HepG2 (cell line): Measurements from ENCODE around the gene ENO3. TPM values are rescaled to one million over a fixed set of nuclear protein-coding genes. Genes with fewer than 3 reads are reported as not detected.
A peak's percentile ranks its signal among the peaks of the same experiment; 100 is the strongest.

Source experiments
- CBX1 ChIP-seq: IDR thresholded peaks from one replicate; pipeline ENCODE4 v1.6.1; 2016; ENCODE audit warnings: antibody characterized with exemption, low read depth
- NRL ChIP-seq: sonication (generic); formaldehyde crosslinking; IDR thresholded peaks from 2 replicates; pipeline ENCODE4 v1.5.0; 2020; ENCODE audit warnings: missing genetic modification reagents, mild to moderate bottlenecking, moderate library complexity, borderline replicate concordance
- PHB2 ChIP-seq: fragments of 450-650 bp; IDR thresholded peaks from 2 replicates; pipeline ENCODE4 v1.6.1; 2018; ENCODE audit not compliant: partially characterized antibody
- SALL1 ChIP-seq: sonication (generic); formaldehyde crosslinking; IDR thresholded peaks from 2 replicates; pipeline ENCODE4 v1.8.0; 2022; ENCODE audit warnings: mild to moderate bottlenecking, missing genetic modification reagents
- ZNF30 ChIP-seq: sonication (generic); formaldehyde crosslinking; IDR thresholded peaks from 2 replicates; pipeline ENCODE4 v1.5.0; 2020; ENCODE audit warnings: mild to moderate bottlenecking, missing genetic modification reagents
- ZNF549 ChIP-seq: sonication (generic); formaldehyde crosslinking; IDR thresholded peaks from 2 replicates; pipeline ENCODE4 v1.5.0; 2020; ENCODE audit warnings: missing genetic modification reagents
- ZNF552 ChIP-seq: sonication (generic); formaldehyde crosslinking; IDR thresholded peaks from 2 replicates; pipeline ENCODE4 v1.9.0; 2022; ENCODE audit warnings: missing genetic modification reagents, mild to moderate bottlenecking, borderline replicate concordance
- ZNF556 ChIP-seq: sonication (generic); formaldehyde crosslinking; IDR thresholded peaks from 2 replicates; pipeline ENCODE4 v1.4.0; 2020; ENCODE audit warnings: mild to moderate bottlenecking, missing genetic modification reagents, borderline replicate concordance
- ZNF557 ChIP-seq: sonication (generic); formaldehyde crosslinking; IDR thresholded peaks from 2 replicates; pipeline ENCODE4 v1.4.0; 2020; ENCODE audit warnings: missing genetic modification reagents
- ZNF615 ChIP-seq: sonication (generic); formaldehyde crosslinking; IDR thresholded peaks from 2 replicates; pipeline ENCODE4 v1.5.0; 2020; ENCODE audit warnings: mild to moderate bottlenecking, missing genetic modification reagents, borderline replicate concordance
- ZNF678 ChIP-seq: sonication (generic); formaldehyde crosslinking; IDR thresholded peaks from 2 replicates; pipeline ENCODE4 v1.4.0; 2020; ENCODE audit warnings: mild to moderate bottlenecking, missing genetic modification reagents
- ZNF7 ChIP-seq: IDR thresholded peaks from 2 replicates; pipeline ENCODE4 v1.6.1; 2016; ENCODE audit warnings: missing biosample characterization, missing genetic modification reagents
- ZNF780A ChIP-seq: sonication (generic); formaldehyde crosslinking; IDR thresholded peaks from 2 replicates; pipeline ENCODE4 v1.8.0; 2022; ENCODE audit warnings: mild to moderate bottlenecking, missing genetic modification reagents, moderate library complexity
- ZNF839 ChIP-seq: sonication (generic); formaldehyde crosslinking; IDR thresholded peaks from 2 replicates; pipeline ENCODE4 v1.4.0; 2020; ENCODE audit warnings: missing genetic modification reagents, mild to moderate bottlenecking, borderline replicate concordance
- ZNF850 ChIP-seq: sonication (generic); formaldehyde crosslinking; conservative IDR thresholded peaks from 2 replicates; pipeline ENCODE4 v1.9.0; 2021; ENCODE audit warnings: mild to moderate bottlenecking, missing genetic modification reagents
- polyA plus RNA-seq, 8 experiments: library from polyadenylated mRNA; depleted of rRNA in 3 of 8; stranded (reverse) in 7 of 8; unstranded in 1 of 8; fragments of >200 nt; fragmentation: Illumina TruSeq in 4 of 8; extraction: Trizol in 4 of 8; gene quantifications; 2 replicates each; pipeline versions ENCODE4 v1.2.1 to v1.2.3, GENCODE V29; 2011 to 2016; ENCODE audit warnings: low read depth in 4 of 8, missing spikeins in 1 of 8, mixed read lengths in 1 of 8; ENCODE audit not compliant: insufficient read depth in 1 of 8
- total RNA-seq, 5 experiments: library from RNA; depleted of rRNA; stranded (reverse); fragments of >200 nt; fragmentation: Illumina TruSeq; extraction: Trizol; gene quantifications; 2 replicates each; pipeline ENCODE4 v1.2.3, GENCODE V29; 2016; ENCODE audit warnings: low read depth in 1 of 5
- TF ChIP-seq, protein P1 (sequence below): sonication (generic); formaldehyde crosslinking; IDR thresholded peaks from 2 replicates; pipeline ENCODE4 v1.8.1; 2022; ENCODE audit warnings: low read depth, mild to moderate bottlenecking, missing genetic modification reagents
- TF ChIP-seq, protein P2 (sequence below): sonication (generic); formaldehyde crosslinking; IDR thresholded peaks from 2 replicates; pipeline ENCODE4 v1.4.0; 2020; ENCODE audit warnings: mild to moderate bottlenecking, missing genetic modification reagents
- TF ChIP-seq, protein P3 (sequence below): sonication (generic); formaldehyde crosslinking; IDR thresholded peaks from 2 replicates; pipeline ENCODE4 v1.4.0; 2020; ENCODE audit warnings: missing genetic modification reagents
- TF ChIP-seq, protein P4 (sequence below): fragments of 450-650 bp; IDR thresholded peaks from 2 replicates; pipeline ENCODE4 v1.6.1; 2017; ENCODE audit warnings: mild to moderate bottlenecking
- TF ChIP-seq, protein P5 (sequence below): sonication (generic); formaldehyde crosslinking; IDR thresholded peaks from 2 replicates; pipeline ENCODE4 v1.8.1; 2023; ENCODE audit warnings: missing genetic modification reagents, mild to moderate bottlenecking, borderline replicate concordance

ENO3 gene
- total and polyA plus RNA-seq, 2 of the 13 experiments (the other 11 are each of a cell fraction or from before 2014, with no cell fraction given) = 59.8 to 69.8 TPM

- TF ChIP-seq, protein P1, sequence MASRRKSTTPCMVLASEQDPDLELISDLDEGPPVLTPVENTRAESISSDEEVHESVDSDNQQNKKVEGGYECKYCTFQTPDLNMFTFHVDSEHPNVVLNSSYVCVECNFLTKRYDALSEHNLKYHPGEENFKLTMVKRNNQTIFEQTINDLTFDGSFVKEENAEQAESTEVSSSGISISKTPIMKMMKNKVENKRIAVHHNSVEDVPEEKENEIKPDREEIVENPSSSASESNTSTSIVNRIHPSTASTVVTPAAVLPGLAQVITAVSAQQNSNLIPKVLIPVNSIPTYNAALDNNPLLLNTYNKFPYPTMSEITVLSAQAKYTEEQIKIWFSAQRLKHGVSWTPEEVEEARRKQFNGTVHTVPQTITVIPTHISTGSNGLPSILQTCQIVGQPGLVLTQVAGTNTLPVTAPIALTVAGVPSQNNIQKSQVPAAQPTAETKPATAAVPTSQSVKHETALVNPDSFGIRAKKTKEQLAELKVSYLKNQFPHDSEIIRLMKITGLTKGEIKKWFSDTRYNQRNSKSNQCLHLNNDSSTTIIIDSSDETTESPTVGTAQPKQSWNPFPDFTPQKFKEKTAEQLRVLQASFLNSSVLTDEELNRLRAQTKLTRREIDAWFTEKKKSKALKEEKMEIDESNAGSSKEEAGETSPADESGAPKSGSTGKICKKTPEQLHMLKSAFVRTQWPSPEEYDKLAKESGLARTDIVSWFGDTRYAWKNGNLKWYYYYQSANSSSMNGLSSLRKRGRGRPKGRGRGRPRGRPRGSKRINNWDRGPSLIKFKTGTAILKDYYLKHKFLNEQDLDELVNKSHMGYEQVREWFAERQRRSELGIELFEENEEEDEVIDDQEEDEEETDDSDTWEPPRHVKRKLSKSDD (CRISPR knock-in tag) = no peak
- no peak for TF ChIP-seq ZNF615 (CRISPR knock-in tag)
- no peak for TF ChIP-seq SALL1
- TF ChIP-seq ZNF30 (CRISPR knock-in tag) = no peak
- TF ChIP-seq CBX1 = no peak
- no peak for TF ChIP-seq PHB2
- 0 out of 2 replicates have a peak, but pooled peaks have one; percentile 34 for TF ChIP-seq ZNF557 (CRISPR knock-in tag)
- TF ChIP-seq ZNF678 = no peak
- TF ChIP-seq, protein P2, sequence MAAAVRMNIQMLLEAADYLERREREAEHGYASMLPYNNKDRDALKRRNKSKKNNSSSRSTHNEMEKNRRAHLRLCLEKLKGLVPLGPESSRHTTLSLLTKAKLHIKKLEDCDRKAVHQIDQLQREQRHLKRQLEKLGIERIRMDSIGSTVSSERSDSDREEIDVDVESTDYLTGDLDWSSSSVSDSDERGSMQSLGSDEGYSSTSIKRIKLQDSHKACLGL (CRISPR knock-in tag) = no peak; the same call in 1 of the 2 replicates
- 0 out of 2 replicates have a peak, but pooled peaks have one; percentile 8 for TF ChIP-seq ZNF556
- no peak for TF ChIP-seq ZNF549 (CRISPR knock-in tag)
- TF ChIP-seq ZNF552 (CRISPR knock-in tag) = no peak
- TF ChIP-seq ZNF850 (CRISPR knock-in tag) = no peak
- TF ChIP-seq, protein P3, sequence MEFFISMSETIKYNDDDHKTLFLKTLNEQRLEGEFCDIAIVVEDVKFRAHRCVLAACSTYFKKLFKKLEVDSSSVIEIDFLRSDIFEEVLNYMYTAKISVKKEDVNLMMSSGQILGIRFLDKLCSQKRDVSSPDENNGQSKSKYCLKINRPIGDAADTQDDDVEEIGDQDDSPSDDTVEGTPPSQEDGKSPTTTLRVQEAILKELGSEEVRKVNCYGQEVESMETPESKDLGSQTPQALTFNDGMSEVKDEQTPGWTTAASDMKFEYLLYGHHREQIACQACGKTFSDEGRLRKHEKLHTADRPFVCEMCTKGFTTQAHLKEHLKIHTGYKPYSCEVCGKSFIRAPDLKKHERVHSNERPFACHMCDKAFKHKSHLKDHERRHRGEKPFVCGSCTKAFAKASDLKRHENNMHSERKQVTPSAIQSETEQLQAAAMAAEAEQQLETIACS (CRISPR knock-in tag) = peak; percentile 27; the same call in 1 of the 2 replicates
- TF ChIP-seq ZNF7 (CRISPR knock-in tag) = no peak
- TF ChIP-seq, protein P4, sequence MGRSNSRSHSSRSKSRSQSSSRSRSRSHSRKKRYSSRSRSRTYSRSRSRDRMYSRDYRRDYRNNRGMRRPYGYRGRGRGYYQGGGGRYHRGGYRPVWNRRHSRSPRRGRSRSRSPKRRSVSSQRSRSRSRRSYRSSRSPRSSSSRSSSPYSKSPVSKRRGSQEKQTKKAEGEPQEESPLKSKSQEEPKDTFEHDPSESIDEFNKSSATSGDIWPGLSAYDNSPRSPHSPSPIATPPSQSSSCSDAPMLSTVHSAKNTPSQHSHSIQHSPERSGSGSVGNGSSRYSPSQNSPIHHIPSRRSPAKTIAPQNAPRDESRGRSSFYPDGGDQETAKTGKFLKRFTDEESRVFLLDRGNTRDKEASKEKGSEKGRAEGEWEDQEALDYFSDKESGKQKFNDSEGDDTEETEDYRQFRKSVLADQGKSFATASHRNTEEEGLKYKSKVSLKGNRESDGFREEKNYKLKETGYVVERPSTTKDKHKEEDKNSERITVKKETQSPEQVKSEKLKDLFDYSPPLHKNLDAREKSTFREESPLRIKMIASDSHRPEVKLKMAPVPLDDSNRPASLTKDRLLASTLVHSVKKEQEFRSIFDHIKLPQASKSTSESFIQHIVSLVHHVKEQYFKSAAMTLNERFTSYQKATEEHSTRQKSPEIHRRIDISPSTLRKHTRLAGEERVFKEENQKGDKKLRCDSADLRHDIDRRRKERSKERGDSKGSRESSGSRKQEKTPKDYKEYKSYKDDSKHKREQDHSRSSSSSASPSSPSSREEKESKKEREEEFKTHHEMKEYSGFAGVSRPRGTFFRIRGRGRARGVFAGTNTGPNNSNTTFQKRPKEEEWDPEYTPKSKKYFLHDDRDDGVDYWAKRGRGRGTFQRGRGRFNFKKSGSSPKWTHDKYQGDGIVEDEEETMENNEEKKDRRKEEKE = no peak
- no peak for TF ChIP-seq NRL
- TF ChIP-seq ZNF839 (CRISPR knock-in tag) = no peak
- TF ChIP-seq, protein P5, sequence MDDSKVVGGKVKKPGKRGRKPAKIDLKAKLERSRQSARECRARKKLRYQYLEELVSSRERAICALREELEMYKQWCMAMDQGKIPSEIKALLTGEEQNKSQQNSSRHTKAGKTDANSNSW = no peak
- 0 out of 2 replicates have a peak, but pooled peaks have one; percentile 4 for TF ChIP-seq ZNF780A (CRISPR knock-in tag)
These were observed 17.6 kb downstream of the ENO3 start (continued) for GRCh38 chr17:4968486-4969046.
